ENCODE results near the gene PRKCQ.

PRKCQ gene

DNA sequence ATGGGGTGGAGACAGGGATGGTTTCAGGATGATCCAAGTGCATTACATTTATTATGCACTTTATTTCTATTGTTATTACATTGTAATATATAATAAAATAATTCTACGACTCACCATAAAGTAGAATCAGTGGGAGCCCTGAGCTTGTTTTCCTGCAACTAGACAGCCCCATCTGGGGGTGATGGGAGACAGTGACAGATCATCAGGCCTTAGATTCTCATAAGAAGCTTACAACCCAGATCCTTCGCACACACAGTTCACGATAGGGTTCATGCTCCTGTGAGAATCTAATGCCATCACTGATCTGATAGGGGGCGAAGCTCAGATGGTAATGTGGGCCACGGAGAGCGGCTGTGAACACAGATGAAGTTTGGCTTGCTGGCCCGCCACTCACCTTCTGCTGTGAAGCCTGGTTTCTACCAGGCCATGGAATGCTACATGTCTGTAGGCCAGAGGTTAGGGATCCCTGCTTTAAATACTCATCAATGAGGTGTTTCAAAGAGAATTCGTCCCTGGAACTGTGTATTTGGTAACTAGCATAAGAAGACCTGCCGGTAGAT is 21.2 kb upstream of the PRKCQ start:
- Mint-ChIP-seq H3K36me3 (ENCODE audit: low read depth) (no peaks in the 10 kb centered on the region), H3K4me1 (peaks cover 20% of the 10 kb centered on the region), H3K27ac (no peak overlapping the region), H3K9me3 (peaks cover 2% of the 10 kb centered on the region), H3K27me3 (ENCODE audit: low read depth) (peaks cover 9% of the 10 kb centered on the region), H3K4me3 (no peak overlapping the region)
- TF ChIP-seq, protein P1, sequence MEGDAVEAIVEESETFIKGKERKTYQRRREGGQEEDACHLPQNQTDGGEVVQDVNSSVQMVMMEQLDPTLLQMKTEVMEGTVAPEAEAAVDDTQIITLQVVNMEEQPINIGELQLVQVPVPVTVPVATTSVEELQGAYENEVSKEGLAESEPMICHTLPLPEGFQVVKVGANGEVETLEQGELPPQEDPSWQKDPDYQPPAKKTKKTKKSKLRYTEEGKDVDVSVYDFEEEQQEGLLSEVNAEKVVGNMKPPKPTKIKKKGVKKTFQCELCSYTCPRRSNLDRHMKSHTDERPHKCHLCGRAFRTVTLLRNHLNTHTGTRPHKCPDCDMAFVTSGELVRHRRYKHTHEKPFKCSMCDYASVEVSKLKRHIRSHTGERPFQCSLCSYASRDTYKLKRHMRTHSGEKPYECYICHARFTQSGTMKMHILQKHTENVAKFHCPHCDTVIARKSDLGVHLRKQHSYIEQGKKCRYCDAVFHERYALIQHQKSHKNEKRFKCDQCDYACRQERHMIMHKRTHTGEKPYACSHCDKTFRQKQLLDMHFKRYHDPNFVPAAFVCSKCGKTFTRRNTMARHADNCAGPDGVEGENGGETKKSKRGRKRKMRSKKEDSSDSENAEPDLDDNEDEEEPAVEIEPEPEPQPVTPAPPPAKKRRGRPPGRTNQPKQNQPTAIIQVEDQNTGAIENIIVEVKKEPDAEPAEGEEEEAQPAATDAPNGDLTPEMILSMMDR (IDR thresholded peaks at IDR 0.05; ENCODE audit: unreplicated experiment in 3 of 3), result no peak

DNA sequence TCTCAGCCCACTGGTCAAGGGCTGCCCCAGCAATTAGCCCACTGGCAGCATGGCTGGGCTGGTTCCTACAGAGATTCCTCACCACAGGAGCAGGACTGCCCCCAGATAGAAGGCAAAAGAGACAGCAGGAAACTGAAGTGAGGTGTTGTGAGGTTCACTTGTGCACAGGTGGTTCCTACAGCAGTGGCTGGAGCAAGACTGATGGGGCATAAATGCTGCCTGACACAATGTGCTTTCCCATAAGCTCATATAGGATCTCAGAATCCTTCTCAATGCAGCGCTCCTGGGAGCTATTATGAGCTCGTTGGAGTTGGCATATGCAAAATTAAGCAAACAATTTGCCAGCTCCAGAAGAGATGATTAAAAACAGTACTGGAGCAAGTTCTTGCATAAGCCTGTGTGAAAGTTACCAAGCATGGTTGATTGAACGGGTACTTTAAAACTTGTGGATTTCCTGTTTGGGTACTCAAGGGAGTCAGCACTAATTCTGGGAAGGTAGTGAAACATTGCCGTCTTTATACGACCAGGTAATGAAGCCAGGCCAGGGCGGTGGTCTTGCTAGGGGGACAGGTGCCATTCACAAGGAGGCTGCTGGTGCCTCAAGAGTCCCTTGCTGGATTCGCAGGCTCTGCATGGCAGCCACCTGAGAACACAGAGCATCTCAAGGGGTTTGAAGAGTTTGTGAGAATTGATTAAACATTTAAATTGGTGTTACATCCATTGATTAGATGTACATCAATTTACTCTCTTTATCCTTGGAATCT is 20.3 kb upstream of the PRKCQ start:
- TF ChIP-seq, protein P1 (IDR thresholded peaks at IDR 0.05; ENCODE audit: unreplicated experiment in 3 of 3), result no peak
- H3K27me3 Mint-ChIP-seq (ENCODE audit: low read depth), result peaks cover 6% of the 10 kb centered on the region
- H3K36me3 Mint-ChIP-seq (ENCODE audit: low read depth), result no peaks in the 10 kb centered on the region
- no peaks in the 10 kb centered on the region for H3K9me3 Mint-ChIP-seq
- H3K4me1 Mint-ChIP-seq, result peaks cover 20% of the 10 kb centered on the region
- no peak overlapping the region for H3K27ac Mint-ChIP-seq
- no peak overlapping the region for H3K4me3 Mint-ChIP-seq

DNA sequence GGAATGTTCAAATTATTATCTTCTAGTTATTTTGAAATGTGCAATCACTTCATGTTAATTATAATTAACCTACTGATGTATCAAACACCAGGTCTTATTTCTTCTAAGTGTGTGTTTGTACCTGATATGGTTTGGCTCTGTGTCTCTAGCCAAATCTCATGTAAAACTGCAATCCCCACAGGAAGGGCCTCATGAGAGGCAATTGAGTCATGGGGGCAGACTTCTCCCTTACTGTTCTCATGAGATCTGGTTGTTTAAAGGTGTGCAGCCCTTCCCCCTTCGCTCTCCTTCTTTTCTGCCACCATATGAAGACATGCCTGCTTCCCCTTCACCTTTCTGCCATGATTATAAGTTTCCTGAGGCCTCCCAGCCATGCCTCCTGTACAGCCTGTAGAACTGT is 18.6 kb upstream of the PRKCQ start:
- Mint-ChIP-seq H3K9me3 (no peaks in the 10 kb centered on the region), H3K4me3 (no peak overlapping the region), H3K27me3 (ENCODE audit: low read depth) (peaks cover 6% of the 10 kb centered on the region), H3K27ac (no peak overlapping the region), H3K36me3 (ENCODE audit: low read depth) (no peaks in the 10 kb centered on the region), H3K4me1 (peaks cover 20% of the 10 kb centered on the region)
- TF ChIP-seq, protein P1 (IDR thresholded peaks at IDR 0.05; ENCODE audit: unreplicated experiment in 3 of 3), result no peak

DNA sequence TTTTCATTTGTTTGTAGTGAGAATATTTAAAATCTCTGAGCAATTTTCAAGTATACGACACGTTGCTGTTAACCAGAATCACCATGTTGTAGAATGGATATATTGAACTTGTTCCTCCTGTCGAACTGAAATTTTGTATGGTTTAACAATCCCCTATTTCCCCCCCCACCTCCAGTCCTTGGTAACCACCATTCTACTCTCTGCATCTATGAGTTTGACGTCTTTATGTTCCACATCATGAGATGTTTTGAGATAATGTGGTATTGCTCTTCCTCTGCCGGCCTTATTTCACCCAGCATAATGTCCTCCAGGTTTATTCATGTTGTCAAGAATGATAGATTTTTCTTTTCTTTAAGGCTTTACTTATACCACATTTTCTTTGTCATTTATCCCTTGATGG is 17.4 kb upstream of the PRKCQ start:
- Mint-ChIP-seq H3K9me3 (no peaks in the 10 kb centered on the region), H3K27me3 (ENCODE audit: low read depth) (peaks cover 6% of the 10 kb centered on the region), H3K4me3 (no peak overlapping the region), H3K27ac (no peak overlapping the region), H3K4me1 (peaks cover 9% of the 10 kb centered on the region), H3K36me3 (ENCODE audit: low read depth) (no peaks in the 10 kb centered on the region)
- TF ChIP-seq, protein P1 (IDR thresholded peaks at IDR 0.05; ENCODE audit: unreplicated experiment in 3 of 3), result no peak

DNA sequence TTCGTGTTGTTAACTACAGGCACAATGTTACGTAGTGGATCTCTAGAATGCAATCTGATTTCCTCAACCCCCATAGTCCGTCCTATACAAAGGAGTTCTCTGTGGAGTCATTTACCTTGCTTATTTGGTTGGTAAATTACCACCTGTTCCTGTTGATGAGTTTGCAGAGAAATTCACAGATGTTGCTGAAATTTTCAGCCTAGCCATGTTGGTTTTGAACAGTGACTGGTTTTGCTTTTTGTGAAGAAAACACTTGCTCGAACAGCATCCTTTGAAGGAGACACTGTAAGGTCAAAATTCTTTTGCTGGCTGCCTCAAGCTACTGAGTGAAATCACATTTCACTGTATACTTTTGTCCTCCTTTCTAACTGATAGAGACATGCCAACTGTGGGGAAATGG is 15.4 kb upstream of the PRKCQ start:
- Mint-ChIP-seq H3K9me3 (no peaks in the 10 kb centered on the region), H3K4me1 (no peaks in the 10 kb centered on the region), H3K4me3 (no peak overlapping the region), H3K36me3 (ENCODE audit: low read depth) (no peaks in the 10 kb centered on the region), H3K27ac (no peak overlapping the region), H3K27me3 (ENCODE audit: low read depth) (peaks cover 6% of the 10 kb centered on the region)
- TF ChIP-seq, protein P1 (IDR thresholded peaks at IDR 0.05; ENCODE audit: unreplicated experiment in 3 of 3), result no peak

DNA sequence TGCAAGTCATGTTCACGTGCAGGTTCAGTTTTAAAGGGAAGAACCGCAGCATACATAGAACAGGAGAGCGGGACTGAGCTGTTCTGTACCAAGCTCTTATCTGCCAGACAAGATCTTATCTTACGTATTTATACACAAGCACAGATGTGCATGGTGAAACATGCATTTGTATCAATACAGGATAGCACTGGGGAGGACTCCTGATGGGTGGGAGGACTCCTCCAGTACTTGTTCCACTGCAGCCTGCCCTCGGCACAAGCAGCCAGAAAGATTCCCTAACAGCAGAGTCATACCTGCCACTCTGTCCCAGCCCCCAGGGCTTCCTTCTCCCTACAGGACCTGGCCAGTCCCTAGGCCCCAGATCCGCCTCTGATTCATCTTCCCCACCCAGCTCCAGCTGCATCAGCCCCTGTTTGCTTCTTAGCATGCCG is 13.2 kb upstream of the PRKCQ start:
- peaks cover 6% of the 10 kb centered on the region for H3K27me3 Mint-ChIP-seq (ENCODE audit: low read depth)
- no peaks in the 10 kb centered on the region for H3K36me3 Mint-ChIP-seq (ENCODE audit: low read depth)

More for the DNA sequence above, 13.2 kb upstream of the PRKCQ start:
- no peak overlapping the region for H3K27ac Mint-ChIP-seq
- peaks cover 3% of the 10 kb centered on the region for H3K9me3 Mint-ChIP-seq
- H3K4me3 Mint-ChIP-seq, result no peak overlapping the region
- TF ChIP-seq, protein P1 (IDR thresholded peaks at IDR 0.05; ENCODE audit: unreplicated experiment in 3 of 3), result no peak
- H3K4me1 Mint-ChIP-seq, result no peaks in the 10 kb centered on the region
